ENCODE data around the gene TMEM91.

The TMEM91 gene

DNA sequence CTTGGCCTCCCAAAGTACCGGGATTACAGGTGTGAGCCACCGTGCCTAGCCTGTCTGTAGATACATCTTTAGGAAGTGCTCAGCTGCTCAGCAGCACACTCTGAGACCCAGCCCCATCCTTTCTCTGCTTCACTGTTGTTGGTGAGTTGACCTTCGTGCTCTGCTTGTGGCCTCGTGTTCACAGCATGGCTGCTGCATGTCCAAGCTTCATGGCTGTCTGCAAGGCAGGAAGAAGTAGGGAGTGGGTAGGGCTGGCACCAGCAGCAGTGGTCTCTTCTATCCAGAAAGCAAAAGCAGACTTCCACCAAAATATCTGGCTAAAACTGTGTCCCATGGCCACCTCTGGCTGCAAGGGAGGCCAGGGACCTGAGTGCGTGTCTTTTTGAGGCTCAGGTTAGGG lies 36.6 kb downstream of the TMEM91 start:
- no peak for DNase-seq (ENCODE audit: low read depth)

GRCh38 chr19:41413947-41414346 lies 37.6 kb downstream of the TMEM91 start:
- no peak for DNase-seq (ENCODE audit: low read depth)

DNA sequence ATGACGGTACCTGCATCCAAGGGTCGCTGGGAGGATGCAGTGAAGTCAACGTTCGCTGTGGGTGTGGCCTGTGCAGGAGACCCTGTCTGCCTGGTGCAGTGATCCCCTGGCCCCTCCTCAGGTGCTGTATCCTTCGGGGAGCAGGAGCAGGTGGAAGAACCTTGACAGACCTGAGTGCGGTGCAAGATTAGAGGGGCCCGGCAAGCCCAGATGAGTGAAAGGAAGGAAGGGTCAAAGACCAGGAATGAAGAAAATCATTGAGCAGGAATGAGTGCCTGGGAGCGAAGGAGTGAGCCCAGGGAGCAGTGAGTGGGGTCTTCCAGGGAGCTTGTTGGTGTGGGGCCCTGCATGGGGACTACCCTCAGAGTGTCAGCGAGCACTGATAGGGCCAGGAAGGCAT lies 38.1 kb downstream of the TMEM91 start:
- no peak for DNase-seq (ENCODE audit: low read depth)

DNA sequence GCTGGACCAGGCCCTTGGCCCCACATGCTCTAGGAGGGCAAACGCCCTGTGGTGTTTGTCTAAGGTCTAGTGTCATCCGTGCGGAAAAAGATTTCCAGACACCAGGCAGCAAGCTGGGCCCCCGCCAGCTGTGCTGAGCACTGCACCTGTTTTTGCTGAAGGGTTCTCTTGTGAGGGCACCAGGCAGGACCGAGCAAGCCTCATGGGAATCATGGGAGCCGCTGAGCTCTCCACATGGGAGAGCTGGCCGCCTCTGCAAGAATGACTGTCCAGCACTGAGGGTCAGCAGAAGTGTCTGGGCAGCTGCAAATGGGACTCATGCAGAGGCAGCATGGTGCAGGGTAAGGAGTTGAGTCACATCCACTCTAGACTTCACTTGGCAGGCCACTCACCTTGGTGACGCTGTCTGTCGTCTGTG lies 38.8 kb downstream of the TMEM91 start:
- no peak for DNase-seq (ENCODE audit: low read depth)

DNA sequence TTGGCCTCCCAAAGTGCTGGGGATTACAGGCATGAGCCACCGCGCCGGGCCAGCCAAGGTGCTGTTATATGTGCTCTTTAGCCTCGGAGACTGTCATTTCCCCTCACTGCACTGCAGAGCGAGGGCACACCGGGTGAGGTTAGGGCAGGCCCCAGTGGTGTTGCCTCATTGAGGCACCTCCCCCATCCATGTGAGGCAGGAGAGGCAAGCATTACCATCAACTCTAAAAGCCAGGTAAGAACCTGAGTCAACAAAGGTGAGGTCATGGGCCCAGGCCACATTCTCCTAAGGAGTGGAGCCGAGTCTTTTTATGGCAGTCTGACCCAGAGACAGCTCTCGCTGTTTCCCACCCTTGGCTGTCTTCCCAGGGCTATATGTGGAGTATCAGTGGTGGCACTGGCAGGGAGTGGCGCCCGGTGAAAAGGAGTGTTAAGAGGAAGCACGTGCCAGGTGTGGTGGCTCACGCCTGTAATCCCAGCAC lies 39.9 kb downstream of the TMEM91 start:
- no peak for DNase-seq (ENCODE audit: low read depth)

- DNase-seq (ENCODE audit: low read depth): no peak
Measured at GRCh38 chr19:41420101-41420880, 44.0 kb downstream of the TMEM91 start.

DNA sequence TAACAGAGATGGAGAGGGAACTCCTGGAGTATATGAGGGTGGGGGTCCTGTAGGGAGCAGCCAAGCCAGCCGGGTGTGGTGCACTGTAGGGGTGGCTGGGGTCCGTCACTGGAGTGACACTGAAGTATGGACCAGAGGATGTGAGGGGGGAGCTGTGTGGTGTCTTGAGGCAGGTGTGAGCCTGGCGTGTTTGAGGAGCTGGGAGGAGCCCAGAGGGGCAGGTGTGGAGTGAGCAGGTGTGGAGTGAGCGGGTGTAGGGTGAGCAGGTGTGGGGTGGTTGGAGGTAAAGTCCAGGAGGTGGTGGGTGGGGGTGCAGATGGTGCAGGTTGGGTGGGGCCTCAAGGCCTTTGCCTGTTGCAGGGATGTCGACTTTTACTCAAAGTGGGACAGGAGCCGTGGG lies 45.0 kb downstream of the TMEM91 start:
- DNase-seq (ENCODE audit: low read depth): no peak

- no peak for DNase-seq (ENCODE audit: low read depth)
Measured at GRCh38 chr19:41421973-41422372, 45.6 kb downstream of the TMEM91 start.

- no peak for DNase-seq (ENCODE audit: low read depth)
Measured at GRCh38 chr19:41422456-41422855, 46.1 kb downstream of the TMEM91 start.

DNA sequence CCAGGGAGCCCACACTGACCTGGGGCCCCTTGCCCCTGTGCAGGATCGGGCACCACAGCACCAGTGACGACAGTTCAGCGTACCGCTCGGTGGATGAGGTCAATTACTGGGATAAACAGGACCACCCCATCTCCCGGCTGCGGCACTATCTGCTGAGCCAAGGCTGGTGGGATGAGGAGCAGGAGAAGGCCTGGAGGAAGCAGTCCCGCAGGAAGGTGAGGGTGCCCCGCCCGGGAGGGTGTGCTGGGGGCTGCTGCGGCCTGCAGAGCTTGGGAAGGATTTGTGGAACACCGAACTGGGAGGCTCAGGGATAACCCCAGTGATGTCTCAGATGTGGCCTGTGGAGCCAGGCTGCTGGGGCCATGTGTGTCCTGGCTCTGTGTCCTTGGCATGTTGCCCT lies 46.6 kb downstream of the TMEM91 start:
- no peak for DNase-seq (ENCODE audit: low read depth)

- DNase-seq (ENCODE audit: low read depth): no peak
Measured at GRCh38 chr19:41424335-41425173, 48.2 kb downstream of the TMEM91 start.

DNA sequence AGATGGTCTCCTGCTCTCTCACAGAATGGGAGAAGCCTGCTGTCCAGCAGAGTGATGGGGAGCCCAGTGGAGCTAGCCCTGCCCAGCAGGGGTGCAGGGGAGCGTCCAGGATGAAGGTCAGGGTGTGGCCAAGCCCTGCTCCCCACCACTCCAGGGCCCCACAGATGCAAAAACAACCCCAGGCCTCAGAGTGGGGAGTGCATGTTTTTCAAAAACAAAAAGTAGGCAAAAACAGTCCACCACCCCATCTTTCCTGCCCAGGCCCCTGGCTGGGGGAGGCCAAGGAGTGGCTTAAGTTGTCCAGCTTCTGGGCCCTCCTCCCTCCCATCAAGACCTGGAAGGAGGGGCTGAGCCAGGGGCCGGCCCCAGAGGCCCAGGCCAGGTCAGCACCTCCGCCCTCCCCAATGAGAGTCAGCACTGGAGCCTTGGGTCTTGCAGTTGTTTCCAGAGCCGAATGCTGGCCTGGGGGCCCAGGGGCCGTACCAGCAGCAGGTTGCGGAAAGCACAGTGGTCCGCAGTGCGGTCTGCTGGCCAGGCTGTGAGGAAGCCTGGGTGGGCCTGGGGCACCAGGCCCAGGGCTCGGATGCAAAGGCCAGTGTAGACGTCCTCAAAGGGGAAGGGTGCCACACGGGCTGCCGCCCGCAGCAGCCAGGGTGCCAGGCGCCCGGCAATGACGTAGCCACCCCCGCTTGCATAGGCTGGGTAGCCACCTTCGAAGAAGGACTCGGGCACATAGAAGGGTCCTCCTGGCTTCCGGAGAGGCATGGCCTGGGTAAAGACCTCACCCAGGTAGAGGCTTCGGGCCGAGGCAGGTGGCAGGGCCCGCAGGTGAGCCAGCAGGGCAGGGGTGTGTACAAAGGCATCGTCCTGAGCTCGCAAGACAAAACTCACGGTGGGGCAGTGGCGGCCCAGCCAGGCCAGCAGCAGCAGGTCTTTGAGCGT lies 49.1 kb downstream of the TMEM91 start:
- no peak for DNase-seq (ENCODE audit: low read depth)

DNA sequence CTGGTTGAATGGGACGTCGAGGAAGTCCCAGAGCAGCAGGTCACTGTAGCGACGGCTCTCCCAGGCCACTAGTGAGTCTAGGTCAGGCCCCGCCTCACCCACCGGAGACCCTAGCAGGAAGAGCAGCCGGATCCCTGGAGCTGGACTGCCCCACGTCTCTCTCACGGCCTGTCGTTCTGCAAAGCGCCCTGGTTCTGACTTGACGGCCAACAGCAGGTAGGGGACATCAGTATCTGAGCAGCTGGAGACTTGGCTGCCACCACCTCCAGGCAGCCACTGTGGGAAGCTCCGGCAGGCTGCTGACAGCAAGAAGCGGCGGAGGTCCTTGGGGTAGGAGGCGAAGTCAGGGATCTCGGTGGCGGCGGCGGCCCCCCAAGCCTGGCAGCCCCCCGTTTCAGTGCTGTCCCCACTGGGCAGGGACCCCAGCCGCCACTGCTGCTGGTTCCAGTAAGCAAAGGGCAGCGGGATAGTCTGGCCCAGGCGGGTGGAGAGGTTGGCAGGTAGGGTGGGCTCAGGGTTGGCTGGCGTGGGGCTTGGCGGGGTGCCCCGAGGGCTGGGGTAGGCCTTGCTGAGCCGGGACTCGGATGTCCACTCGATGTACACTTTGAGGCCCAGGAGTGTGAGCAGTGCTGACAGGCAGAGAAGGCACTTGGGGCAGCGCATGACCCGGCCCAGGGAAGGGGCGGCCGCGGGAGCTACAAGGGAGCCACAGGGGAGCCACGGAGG lies 49.9 kb downstream of the TMEM91 start:
- DNase-seq (ENCODE audit: low read depth): no peak

GRCh38 chr19:41426952-41427646 lies 50.8 kb downstream of the TMEM91 start, which contains the start of gene B3GNT8:
TSS of gene B3GNT8 (minus strand) at chr19:41427374. CDS start at chr19:41426778, 596 bp downstream.
- DNase-seq (ENCODE audit: low read depth): no peak

DNA sequence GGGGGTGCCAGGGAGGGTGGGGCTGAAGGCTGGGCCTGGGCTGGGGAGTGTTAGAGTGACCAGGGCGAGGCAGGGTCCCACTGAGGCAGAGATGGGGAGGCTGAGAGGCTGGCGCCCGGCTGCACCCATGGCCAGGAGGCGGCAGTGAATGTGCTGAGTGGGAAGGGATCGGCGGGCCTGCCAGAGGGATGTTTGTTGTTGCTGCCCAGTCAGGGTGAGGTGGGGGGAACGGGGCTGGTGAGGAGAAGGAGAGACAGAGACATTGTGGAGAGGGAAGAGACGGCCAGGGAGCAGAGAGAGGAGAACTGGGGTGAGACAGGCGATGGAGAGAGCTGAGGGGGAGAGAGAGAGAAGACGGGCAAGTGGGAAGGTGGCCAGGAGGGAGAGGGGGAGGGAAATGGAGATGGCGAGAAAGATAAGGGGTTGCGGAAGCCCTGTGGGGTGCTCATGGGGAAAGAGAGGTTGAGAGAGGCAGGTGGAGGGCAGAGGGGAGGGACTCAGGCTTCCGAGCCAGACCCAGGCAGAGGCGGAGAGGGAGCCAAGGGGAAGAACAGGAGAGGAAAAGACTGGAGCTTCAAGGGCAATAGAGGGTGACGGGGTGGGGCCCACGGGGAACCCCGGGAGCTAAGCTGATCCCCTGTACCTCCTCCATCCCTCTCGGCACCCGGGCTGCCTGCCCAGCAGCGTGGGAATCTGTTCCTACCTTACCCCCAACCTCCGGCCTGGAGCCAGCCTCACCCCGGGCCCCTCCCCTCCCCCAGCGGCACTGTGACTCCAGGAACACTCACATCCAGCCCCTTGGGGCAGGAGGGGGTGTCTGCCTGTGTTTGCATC lies 51.5 kb downstream of the TMEM91 start:
- DNase-seq (ENCODE audit: low read depth): no peak

- DNase-seq (ENCODE audit: low read depth): no peak
Measured at GRCh38 chr19:41428481-41428859, 52.1 kb downstream of the TMEM91 start.

GRCh38 chr19:41430922-41431321 lies 54.6 kb downstream of the TMEM91 start:
- no peak for DNase-seq (ENCODE audit: low read depth)

DNA sequence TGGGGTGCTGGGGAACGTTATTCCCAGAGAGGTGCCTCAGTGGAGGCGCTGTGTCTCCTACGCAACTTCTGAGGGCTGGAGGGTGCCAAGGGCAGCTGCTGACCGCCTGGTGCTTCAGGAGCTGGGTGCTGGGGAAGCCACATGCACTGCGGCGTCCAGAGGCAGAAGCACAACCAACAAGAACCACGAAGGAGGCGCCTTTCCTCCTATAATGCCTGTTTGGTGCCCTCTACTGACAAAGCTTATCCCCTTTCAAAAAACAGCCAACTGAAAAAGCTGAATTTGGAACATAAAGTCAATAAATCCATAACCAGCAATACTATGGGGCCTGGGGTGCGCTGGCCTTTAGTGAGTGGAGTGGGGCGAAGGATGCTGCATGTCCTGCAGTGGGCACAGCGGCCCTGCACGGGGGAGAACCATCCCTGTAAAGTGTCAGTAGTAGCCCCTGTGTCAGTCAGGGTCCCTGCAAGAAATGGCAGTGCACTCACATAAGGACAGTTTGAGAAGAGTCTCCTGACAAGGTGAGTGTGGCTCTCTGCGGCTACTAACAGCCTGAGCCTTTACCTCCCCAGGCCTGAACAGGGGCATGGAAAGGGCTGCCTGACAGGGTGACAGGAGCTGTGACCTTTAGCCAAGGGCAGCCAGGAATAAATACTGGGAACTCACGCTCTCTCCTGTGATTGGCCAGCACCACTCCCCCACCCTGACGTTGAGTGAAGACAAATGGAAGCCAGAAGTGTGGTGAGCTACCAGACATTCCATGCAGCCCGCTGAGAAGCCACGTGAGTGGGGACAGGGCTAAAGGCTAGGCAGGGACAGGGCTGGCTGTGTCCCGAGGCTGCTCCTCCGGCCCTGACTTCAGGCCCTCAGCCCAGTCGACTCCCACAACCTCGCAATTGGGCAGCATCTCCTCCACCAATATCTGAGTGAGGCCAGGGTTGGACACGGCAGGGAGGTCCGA lies 55.4 kb downstream of the TMEM91 start:
- no peak for DNase-seq (ENCODE audit: low read depth)

DNA sequence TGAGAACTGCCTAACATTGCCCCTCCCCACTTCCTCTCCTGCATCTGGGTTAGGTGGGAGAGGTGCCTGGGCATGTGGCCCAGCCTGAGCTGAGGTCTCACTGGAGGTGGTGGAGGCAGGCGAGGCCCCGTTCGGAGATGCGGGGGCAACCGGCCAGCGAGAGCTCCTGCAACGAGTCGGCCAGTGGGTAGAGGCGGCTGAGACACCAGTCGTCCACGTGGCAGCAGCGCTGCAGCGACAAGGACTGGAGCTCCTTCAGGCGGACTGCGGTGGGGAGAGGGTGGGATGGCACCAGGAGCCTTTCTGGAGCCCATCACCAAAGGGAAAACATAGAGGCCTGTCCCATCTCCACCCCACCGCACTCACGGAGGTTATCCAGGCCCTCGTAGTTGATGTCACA lies 56.8 kb downstream of the TMEM91 start:
- no peak for DNase-seq (ENCODE audit: low read depth)

Data from HS-5 (cell line).